GM12892 (cell line): ENCODE data around the gene PHOX2A.
A peak's percentile ranks its signal among the peaks of the same experiment; 100 is the strongest.
"Not testable (repeated sequence)": the region's sequence is repeated elsewhere in the genome, so short reads cannot be mapped to it uniquely, and the experiment has no call there.

Experiments used
- DNase-seq: peaks from one replicate; pipeline ENCODE4 v3.0.0; 2011; ENCODE audit not compliant: insufficient read length
- FAIRE-seq: peaks from 2 replicates; lab custom pipeline; 2011; peaks lifted over from hg19 to GRCh38; lab: Jason Lieb, UNC
- POLR2A ChIP-seq: IDR thresholded peaks from 2 replicates; pipeline ENCODE4 v1.6.1; 2011; ENCODE audit warnings: low read depth, low read length, control low read depth
- POLR2AphosphoS5 ChIP-seq: IDR thresholded peaks from 2 replicates; pipeline ENCODE4 v1.6.1; 2011; ENCODE audit warnings: low read depth, low read length, control low read depth
- TAF1 ChIP-seq: IDR thresholded peaks from 2 replicates; pipeline ENCODE4 v1.6.1; 2011; ENCODE audit warnings: low read depth, mild to moderate bottlenecking, control low read depth, low read length, borderline replicate concordance

The PHOX2A gene

DNA sequence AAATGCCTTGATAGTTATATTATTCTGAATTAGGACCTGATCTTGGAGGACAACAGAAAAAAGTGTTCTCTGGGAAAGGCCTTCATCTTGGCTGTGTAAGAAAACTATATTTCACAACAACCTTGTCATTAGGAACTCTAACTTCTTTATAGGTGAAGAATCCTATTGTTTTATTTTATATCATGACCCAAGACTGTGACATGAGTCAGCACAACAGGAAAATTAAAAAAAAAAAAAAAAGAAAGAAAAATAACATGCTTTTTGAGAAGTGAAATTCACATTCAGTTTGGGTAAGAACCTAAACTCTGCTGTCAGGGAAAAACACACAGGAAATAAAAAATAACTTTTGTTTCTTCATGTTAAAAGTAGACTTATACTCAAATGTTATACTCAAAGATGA, 39.1 kb downstream of the PHOX2A start:
- TF ChIP-seq TAF1: no peak
- TF ChIP-seq POLR2A: no peak
- TF ChIP-seq POLR2AphosphoS5: no peak
- DNase-seq: no peak
- no peak for FAIRE-seq

DNA sequence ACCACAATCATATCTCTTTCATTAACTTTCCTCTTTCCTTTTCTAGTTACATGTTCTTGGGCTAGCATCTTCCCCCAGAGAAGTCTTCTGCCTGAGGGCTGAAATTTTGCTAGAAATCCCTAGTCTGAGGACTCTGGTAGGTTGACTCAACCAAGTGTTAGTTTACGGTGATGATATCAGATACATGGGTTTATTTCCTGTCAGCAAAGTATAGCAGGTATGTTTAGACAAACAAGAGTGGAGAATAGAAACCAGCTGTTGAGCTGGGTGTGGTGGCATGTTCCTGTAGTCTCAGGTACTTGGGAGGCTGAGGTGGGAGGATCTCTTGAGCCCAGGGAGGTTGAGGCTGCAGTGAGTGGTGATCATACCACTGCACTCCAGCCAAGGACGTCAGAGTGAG, 40.8 kb downstream of the PHOX2A start:
- no peak for FAIRE-seq
- DNase-seq: no peak
- TF ChIP-seq POLR2A: no peak
- TF ChIP-seq TAF1: no peak
- no peak for TF ChIP-seq POLR2AphosphoS5

DNA sequence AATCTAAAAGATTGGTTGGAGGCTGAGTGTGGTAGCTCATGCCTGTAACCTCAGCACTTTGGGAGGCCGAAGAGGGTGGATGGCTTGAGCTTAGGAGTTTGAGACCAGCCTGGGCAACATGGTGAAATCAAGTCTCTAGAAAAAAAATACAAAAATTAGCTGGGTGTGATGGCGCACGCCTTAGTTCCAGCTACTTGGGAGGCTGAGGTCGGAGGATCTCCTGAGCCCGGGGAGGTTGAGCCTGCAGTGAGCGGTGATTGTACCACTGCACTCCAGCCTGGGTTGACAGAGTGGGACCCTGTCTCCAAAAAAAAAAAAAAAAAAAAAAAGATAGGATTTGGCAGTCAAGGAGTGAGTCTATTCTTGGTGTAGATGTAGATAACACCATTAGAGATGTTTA, 41.4 kb downstream of the PHOX2A start:
- TF ChIP-seq POLR2A (no peak), TAF1 (no peak), POLR2AphosphoS5 (no peak)
- DNase-seq: no peak
- FAIRE-seq: no peak

DNA sequence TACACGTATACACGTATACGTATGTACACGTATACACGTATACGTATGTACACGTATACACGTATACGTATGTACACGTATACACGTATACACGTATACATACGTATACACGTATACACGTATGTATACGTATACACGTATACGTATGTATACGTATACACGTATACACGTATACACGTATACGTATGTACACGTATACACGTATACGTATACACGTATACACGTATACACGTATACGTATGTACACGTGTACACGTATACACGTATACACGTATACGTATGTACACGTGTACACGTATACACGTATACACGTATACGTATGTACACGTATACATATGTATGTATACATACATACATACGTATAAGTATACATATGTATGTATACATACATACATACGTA, 42.5 kb downstream of the PHOX2A start:
- peak; percentile 100 for FAIRE-seq
- not testable (repeated sequence) for DNase-seq

DNA sequence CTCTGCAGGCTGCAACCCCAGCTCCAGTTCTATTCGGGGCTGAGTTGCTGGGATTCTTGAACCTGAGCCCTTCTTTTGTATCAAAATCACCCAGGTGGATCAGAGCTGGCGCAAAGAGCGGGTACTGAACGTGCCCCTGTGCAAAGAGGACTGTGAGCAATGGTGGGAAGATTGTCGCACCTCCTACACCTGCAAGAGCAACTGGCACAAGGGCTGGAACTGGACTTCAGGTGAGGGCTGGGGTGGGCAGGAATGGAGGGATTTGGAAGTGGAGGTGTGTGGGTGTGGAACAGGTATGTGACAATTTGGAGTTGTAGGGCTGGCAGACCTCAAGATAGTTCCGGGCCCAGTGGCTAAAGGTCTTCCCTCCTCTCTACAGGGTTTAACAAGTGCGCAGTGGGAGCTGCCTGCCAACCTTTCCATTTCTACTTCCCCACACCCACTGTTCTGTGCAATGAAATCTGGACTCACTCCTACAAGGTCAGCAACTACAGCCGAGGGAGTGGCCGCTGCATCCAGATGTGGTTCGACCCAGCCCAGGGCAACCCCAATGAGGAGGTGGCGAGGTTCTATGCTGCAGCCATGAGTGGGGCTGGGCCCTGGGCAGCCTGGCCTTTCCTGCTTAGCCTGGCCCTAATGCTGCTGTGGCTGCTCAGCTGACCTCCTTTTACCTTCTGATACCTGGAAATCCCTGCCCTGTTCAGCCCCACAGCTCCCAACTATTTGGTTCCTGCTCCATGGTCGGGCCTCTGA, 48.3 kb downstream of the PHOX2A start:
- TF ChIP-seq POLR2AphosphoS5 (no peak), TAF1 (no peak), POLR2A (no peak)
- DNase-seq: no peak
- no peak for FAIRE-seq

DNA sequence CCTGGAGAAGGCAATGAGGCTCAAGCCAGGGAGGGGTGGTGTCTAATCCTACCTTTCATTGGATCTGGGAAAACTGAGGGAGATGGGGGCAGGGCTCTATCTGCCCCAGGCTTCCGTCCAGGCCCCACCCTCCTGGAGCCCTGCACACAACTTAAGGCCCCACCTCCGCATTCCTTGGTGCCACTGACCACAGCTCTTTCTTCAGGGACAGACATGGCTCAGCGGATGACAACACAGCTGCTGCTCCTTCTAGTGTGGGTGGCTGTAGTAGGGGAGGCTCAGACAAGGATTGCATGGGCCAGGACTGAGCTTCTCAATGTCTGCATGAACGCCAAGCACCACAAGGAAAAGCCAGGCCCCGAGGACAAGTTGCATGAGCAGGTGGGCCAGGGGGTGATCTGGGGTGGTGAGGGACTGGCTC, 52.0 kb downstream of the PHOX2A start, which contains the start of gene FOLR1:
FOLR1 (plus strand) TSS at position 180 of the 421 bp plus-strand sequence; CDS start at position 214, 34 bp downstream.
- TF ChIP-seq POLR2A (no peak), POLR2AphosphoS5 (no peak), TAF1 (no peak)
- no peak for FAIRE-seq

DNA sequence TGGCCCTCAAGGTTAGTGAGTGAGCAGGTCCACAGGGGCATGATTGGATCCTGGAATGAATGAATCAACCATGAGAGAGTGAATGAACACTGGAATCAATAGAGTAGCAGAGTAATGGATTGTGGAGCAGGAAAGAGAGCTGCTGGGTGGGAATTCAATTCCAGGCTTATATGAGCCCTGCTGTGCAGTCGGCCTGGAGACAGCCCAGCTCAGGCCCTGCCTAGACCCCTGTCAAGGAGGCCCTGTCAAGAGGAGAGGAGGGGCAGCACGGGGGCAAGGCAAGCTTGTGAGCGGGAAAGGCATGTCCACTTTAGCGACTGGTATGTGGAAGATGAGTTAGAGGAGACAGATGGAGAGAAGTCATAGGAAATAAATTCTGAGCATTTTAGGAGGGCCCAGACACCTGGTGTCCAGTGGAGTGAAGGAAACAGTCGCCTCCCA, 53.3 kb downstream of the PHOX2A start:
- FAIRE-seq: no peak
- no peak for DNase-seq
- no peak for TF ChIP-seq POLR2AphosphoS5
- no peak for TF ChIP-seq POLR2A
- TF ChIP-seq TAF1: no peak

More for the DNA sequence above, 52.0 kb downstream of the PHOX2A start, which contains the start of gene FOLR1:
- DNase-seq: no peak

DNA sequence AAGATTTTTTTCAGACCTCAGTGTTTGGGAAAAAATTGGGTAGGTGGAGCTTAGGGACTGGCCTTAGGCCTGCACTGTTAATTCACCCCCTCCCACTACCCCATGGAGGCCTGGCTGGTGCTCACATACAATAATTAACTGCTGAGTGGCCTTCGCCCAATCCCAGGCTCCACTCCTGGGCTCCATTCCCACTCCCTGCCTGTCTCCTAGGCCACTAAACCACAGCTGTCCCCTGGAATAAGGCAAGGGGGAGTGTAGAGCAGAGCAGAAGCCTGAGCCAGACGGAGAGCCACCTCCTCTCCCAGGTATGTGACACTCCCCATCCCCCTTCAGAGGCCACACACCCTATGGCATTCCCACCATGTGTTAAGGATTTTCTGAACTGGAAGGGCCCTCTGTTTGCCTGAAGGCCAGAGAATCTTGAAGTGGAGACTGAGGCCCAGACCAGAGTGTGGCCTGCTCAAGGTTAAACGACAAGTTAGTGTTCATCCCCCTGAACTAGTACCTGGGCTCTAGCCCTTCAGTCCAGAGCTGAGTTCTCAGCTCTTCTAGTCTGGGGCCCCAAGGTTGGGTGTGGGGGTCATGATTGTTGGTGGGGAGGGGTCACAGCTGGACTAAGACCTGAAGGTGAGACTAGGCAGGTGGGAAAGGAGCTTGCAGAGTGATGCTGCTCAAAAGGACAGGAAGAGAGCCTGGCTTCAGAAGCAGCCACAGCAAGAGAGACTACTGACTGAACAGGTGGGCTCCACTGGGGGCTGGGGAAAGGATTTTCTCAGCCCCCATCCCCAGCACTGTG, 54.3 kb downstream of the PHOX2A start:
- FAIRE-seq (no peak), DNase-seq (no peak)
- TF ChIP-seq POLR2AphosphoS5 (no peak), POLR2A (no peak), TAF1 (no peak)
